ENCODE data around the gene DCC. TPM values are rescaled to one million over a fixed set of nuclear protein-coding genes. Genes with fewer than 3 reads are reported as not detected.

DCC gene
- total and polyA plus RNA-seq, 9 of the 15 experiments (the other 6 are each of a cell fraction or from before 2014, with no cell fraction given), result not detected

DNA sequence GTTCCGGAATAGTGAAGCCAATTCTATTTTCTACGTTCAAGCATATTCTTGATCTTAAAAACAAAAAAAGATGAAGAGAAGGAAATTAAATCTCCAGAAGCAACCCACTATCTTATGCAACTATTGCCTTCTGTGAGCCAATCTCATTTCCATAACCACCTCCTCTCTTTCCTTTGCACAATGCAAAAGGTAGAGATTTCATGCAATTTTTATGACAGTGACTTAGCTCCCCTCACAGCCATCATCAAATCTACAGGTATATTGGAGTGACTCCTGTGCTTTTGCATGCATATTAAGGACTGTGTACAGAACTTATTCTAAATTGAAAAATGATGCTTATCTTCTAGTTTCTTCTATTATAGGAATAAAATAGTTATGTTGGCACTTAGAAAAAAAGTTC lies 191.8 kb downstream of the DCC start:
- ATAC-seq (no peak), FAIRE-seq (no peak), DNase-seq (ENCODE audit: extremely low read depth in 1 of 4, low spot score in 3 of 4) (no peak)
- H4K20me1 ChIP-seq (replicated peaks; ENCODE audit: control insufficient read depth, insufficient read depth, low read length), result no peaks in the 10 kb centered on the region
- no peak overlapping the region for H3K4me3 ChIP-seq
- no peaks in the 10 kb centered on the region for H3K4me1 ChIP-seq (replicated peaks in 1 of 2; ENCODE audit: control insufficient read depth in 2 of 2, insufficient read depth in 2 of 2, low read length in 2 of 2)
- POLR2A ChIA-PET, result no interaction called here
- no peak for TF ChIP-seq NCOA6 (IDR thresholded peaks at IDR 0.05)
- TF ChIP-seq, protein P1, sequence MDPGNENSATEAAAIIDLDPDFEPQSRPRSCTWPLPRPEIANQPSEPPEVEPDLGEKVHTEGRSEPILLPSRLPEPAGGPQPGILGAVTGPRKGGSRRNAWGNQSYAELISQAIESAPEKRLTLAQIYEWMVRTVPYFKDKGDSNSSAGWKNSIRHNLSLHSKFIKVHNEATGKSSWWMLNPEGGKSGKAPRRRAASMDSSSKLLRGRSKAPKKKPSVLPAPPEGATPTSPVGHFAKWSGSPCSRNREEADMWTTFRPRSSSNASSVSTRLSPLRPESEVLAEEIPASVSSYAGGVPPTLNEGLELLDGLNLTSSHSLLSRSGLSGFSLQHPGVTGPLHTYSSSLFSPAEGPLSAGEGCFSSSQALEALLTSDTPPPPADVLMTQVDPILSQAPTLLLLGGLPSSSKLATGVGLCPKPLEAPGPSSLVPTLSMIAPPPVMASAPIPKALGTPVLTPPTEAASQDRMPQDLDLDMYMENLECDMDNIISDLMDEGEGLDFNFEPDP (CRISPR knock-in tag; IDR thresholded peaks at IDR 0.05), result no peak
- no peak for TF ChIP-seq ELF2 (CRISPR knock-in tag; IDR thresholded peaks at IDR 0.05)
- TF ChIP-seq RBM17 (IDR thresholded peaks at IDR 0.05; ENCODE audit: borderline replicate concordance, low read depth, low read length), result no peak
- TF ChIP-seq CCNT2 (IDR thresholded peaks at IDR 0.05; ENCODE audit: borderline replicate concordance, extremely low read depth, insufficient read length, low read depth, low read length), result no peak
- TF ChIP-seq IFI16 (CRISPR knock-in tag; IDR thresholded peaks at IDR 0.05), result no peak
- no peak for TF ChIP-seq ZKSCAN3 (CRISPR knock-in tag; IDR thresholded peaks at IDR 0.05)
- no peak for TF ChIP-seq ZNF12 (CRISPR knock-in tag; IDR thresholded peaks at IDR 0.05)
- TF ChIP-seq, protein P2, sequence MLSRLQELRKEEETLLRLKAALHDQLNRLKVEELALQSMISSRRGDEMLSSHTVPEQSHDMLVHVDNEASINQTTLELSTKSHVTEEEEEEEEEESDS (CRISPR knock-in tag; IDR thresholded peaks at IDR 0.05), result no peak
- no peaks in the 10 kb centered on the region for H3K79me2 ChIP-seq (ENCODE audit: control insufficient read depth, insufficient read depth, low read length)
- H3K9me3 ChIP-seq (replicated peaks; ENCODE audit: control insufficient read depth, insufficient read depth, low read depth, low read length), result no peaks in the 10 kb centered on the region
- no peaks in the 10 kb centered on the region for H3K27me3 ChIP-seq (ENCODE audit: control insufficient read depth in 2 of 2, insufficient read depth in 2 of 2, low read length in 2 of 2)
- in situ Hi-C loops (cut with MboI), result no loop called here
- no peaks in the 10 kb centered on the region for H3K36me3 ChIP-seq (ENCODE audit: control insufficient read depth, insufficient read depth, low read length)
- no peak overlapping the region for H3K9ac ChIP-seq (ENCODE audit: insufficient read depth in 1 of 2, low read depth in 2 of 2, low read length in 2 of 2)
- no peaks in the 10 kb centered on the region for H3K9me1 ChIP-seq (ENCODE audit: control insufficient read depth, insufficient read depth, low read length)
- intact Hi-C loops (cut with micrococcal nuclease), result no loop called here
- H3K27ac ChIP-seq (ENCODE audit: extremely low read depth, low read depth, low read length), result no peak overlapping the region
- CTCF ChIA-PET (ENCODE audit: low intra/inter-chr PET ratio), result no interaction called here
- WGBS (ENCODE audit: insufficient coverage, low coverage, missing lambda C conversion rate), result 0% methylated on average over 2 of the region's 2 CpGs
- no TSS peak for BruUV-seq (replicated peaks)
- H3K4me2 ChIP-seq (ENCODE audit: insufficient read depth, low read length), result no peak overlapping the region
- no peak overlapping the region for H2AFZ ChIP-seq (ENCODE audit: low read depth, low read length)

Measured in K562 (cell line).